Fibroblast of gingiva (primary cell): ENCODE measurements around the gene HSPA4L.

Source experiments
- DNase-seq: peaks from one replicate; pipeline ENCODE4 v3.0.0-alpha.2; 2011; ENCODE audit warnings: low read depth

HSPA4L gene

GRCh38 chr4:127870281-127870680 is 88.2 kb downstream of the HSPA4L start:
- DNase-seq = no peak

GRCh38 chr4:127870688-127871087 is 88.6 kb downstream of the HSPA4L start:
- DNase-seq = peak; percentile 75

- no peak for DNase-seq
Measured at GRCh38 chr4:127875791-127876190, 93.7 kb downstream of the HSPA4L start.

- DNase-seq = peak; percentile 93
Measured at GRCh38 chr4:127880763-127881562, 98.8 kb downstream of the HSPA4L start, which contains the start of gene PLK4. PLK4 (plus strand) TSS chr4:127880893; CDS start chr4:127881135, 242 bp downstream.

- DNase-seq = no peak
Measured at GRCh38 chr4:127881563-127881864, 99.4 kb downstream of the HSPA4L start.

- DNase-seq = no peak
Measured at GRCh38 chr4:127888559-127888958, 106.4 kb downstream of the HSPA4L start.

- DNase-seq = no peak
Measured at GRCh38 chr4:127889903-127890302, 107.8 kb downstream of the HSPA4L start.
